MM.1S (cell line): ENCODE results near the gene SLC25A41.

Source experiments
- DNase-seq: peaks from one replicate; pipeline ENCODE4 v3.0.0-alpha.2; 2015
- H2AFZ ChIP-seq: fragments of 300-600 bp; sonication (generic); 2 replicates; pipeline ENCODE4 v1.6.0; 2016; ENCODE audit warnings: antibody characterized with exemption, low read length
- H3F3A ChIP-seq: fragments of 300-600 bp; sonication (generic); 2 replicates; pipeline ENCODE4 v1.6.1; 2016; ENCODE audit warnings: mild to moderate bottlenecking, antibody characterized with exemption, low read length, moderate library complexity, mixed read lengths; ENCODE audit not compliant: insufficient read depth
- H3K27ac ChIP-seq: fragments of 300-600 bp; sonication (generic); 2 replicates; pipeline ENCODE4 v1.5.1; 2016; ENCODE audit warnings: mild to moderate bottlenecking, low read length
- H3K27me3 ChIP-seq: fragments of 300-600 bp; sonication (generic); replicated peaks from 2 replicates; pipeline ENCODE4 v1.6.0; 2016; ENCODE audit warnings: low read length; ENCODE audit not compliant: insufficient read depth
- H3K36me3 ChIP-seq: fragments of 300-600 bp; sonication (generic); replicated peaks from 2 replicates; pipeline ENCODE4 v1.6.1; 2016; ENCODE audit warnings: mild to moderate bottlenecking, low read length, mixed read lengths; ENCODE audit not compliant: insufficient read depth
- H3K4me1 ChIP-seq: fragments of 300-600 bp; sonication (generic); 2 replicates; pipeline ENCODE4 v1.6.1; 2016; ENCODE audit warnings: low read length, mixed read lengths
- H3K4me2 ChIP-seq: fragments of 300-600 bp; sonication (generic); 2 replicates; pipeline ENCODE4 v1.6.0; 2016; ENCODE audit warnings: low read depth, low read length
- H3K4me3 ChIP-seq: fragments of 300-600 bp; sonication (generic); 2 replicates; pipeline ENCODE4 v1.5.1; 2016; ENCODE audit warnings: low read length, mixed read lengths
- H3K79me2 ChIP-seq: fragments of 300-600 bp; sonication (generic); 2 replicates; pipeline ENCODE4 v1.6.1; 2016; ENCODE audit warnings: mixed run types, low read length, mixed read lengths
- H3K9ac ChIP-seq: fragments of 300-600 bp; sonication (generic); 2 replicates; pipeline ENCODE4 v1.6.1; 2016; ENCODE audit warnings: low read length, mixed read lengths
- H3K9me2 ChIP-seq: fragments of 300-600 bp; sonication (generic); replicated peaks from 2 replicates; pipeline ENCODE4 v1.6.1; 2016; ENCODE audit warnings: mild to moderate bottlenecking, low read length, mixed read lengths; ENCODE audit not compliant: insufficient read depth
- H3K9me3 ChIP-seq: fragments of 300-600 bp; sonication (generic); replicated peaks from 2 replicates; pipeline ENCODE4 v1.6.1; 2016; ENCODE audit warnings: mild to moderate bottlenecking, low read length, mixed read lengths; ENCODE audit not compliant: insufficient read depth
- H4K20me1 ChIP-seq: fragments of 300-600 bp; sonication (generic); 2 replicates; pipeline ENCODE4 v1.6.1; 2016; ENCODE audit warnings: mild to moderate bottlenecking, low read length, moderate library complexity, mixed read lengths; ENCODE audit not compliant: insufficient read depth
- EZH2 ChIP-seq: fragments of 300-600 bp; sonication (generic); optimal IDR thresholded peaks from 2 replicates; pipeline ENCODE3; 2017; ENCODE audit warnings: low read depth, mild to moderate bottlenecking, antibody characterized with exemption, low read length, mixed read lengths
- EZH2phosphoT487 ChIP-seq: fragments of 300-600 bp; sonication (generic); IDR thresholded peaks from 2 replicates; pipeline ENCODE4 v1.6.1; 2018; ENCODE audit warnings: antibody characterized with exemption, low read length
- TF ChIP-seq, protein P1 (sequence below): fragments of 300-600 bp; sonication (generic); IDR thresholded peaks from 2 replicates; pipeline ENCODE4 v1.5.1; 2016; ENCODE audit warnings: antibody characterized with exemption, low read length, mixed read lengths

Gene SLC25A41

DNA sequence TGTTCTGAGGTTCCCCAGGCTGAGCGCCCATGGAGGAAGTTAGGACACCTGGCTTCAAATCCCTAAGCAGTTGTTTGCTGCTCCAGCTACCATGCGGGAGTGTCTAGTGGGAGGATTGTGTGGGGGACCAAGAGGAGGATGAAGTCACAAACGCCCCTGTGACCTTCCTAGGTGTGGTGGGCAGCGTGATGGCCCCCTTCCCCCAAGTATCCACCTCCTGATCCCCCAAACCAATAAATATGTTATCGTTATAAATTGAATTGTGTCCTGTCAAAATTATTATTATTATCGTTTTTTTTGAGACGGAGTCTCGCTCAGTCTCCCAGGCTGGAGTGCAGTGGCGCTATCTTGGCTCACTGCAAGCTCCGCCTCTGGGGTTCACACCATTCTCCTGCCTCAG is at the start of gene SLC25A41:
SLC25A41 (minus strand) TSS at position 101 of the 400 bp plus-strand sequence; CDS start at position 31, 70 bp downstream.
- Histone ChIP-seq H3K4me1 (no peaks in the 10 kb centered on the region), H3K9ac (no peak within 1 kb of the TSS), H3K79me2 (no peaks in the 10 kb centered on the region), H3K4me3 (no peak within 1 kb of the TSS), H3K27me3 (peaks cover 18% of the 10 kb centered on the region; the same call in 1 of the 2 replicates), H3K27ac (no peak within 1 kb of the TSS), H3K36me3 (no peaks in the 10 kb centered on the region), H3K9me3 (no peaks in the 10 kb centered on the region), H2AFZ (no peak within 1 kb of the TSS), H3K9me2 (no peaks in the 10 kb centered on the region), H3K4me2 (no peak within 1 kb of the TSS), H3F3A (no peaks in the 10 kb centered on the region), H4K20me1 (no peaks in the 10 kb centered on the region)
- no peak for DNase-seq
- TF ChIP-seq EZH2 (no peak), EZH2phosphoT487 (no peak)
- TF ChIP-seq, protein P1, sequence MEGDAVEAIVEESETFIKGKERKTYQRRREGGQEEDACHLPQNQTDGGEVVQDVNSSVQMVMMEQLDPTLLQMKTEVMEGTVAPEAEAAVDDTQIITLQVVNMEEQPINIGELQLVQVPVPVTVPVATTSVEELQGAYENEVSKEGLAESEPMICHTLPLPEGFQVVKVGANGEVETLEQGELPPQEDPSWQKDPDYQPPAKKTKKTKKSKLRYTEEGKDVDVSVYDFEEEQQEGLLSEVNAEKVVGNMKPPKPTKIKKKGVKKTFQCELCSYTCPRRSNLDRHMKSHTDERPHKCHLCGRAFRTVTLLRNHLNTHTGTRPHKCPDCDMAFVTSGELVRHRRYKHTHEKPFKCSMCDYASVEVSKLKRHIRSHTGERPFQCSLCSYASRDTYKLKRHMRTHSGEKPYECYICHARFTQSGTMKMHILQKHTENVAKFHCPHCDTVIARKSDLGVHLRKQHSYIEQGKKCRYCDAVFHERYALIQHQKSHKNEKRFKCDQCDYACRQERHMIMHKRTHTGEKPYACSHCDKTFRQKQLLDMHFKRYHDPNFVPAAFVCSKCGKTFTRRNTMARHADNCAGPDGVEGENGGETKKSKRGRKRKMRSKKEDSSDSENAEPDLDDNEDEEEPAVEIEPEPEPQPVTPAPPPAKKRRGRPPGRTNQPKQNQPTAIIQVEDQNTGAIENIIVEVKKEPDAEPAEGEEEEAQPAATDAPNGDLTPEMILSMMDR, result no peak

DNA sequence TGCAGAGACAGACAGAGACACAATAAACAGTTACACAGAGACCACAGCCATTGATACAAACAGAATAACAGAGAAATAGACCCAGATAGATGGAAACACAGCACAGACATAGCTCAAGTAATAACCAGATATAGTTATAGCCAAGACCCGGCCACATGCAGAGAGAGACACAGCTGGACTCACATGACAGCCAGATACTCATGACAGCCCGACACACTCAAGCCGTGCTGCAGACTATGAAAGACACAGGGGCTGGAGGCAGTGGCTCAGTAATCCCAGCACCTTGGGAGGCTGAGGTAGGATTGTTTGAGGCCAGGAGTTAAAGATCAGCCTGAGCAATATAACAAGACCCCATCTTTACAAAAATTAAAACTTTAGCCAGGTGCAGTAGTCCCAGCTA is 49.7 kb upstream of the SLC25A41 start:
- Histone ChIP-seq H3K79me2 (0 out of 2 replicates have a peak, but pooled peaks cover 4% of the 10 kb centered on the region), H3K9me2 (no peaks in the 10 kb centered on the region), H4K20me1 (no peaks in the 10 kb centered on the region), H3F3A (no peaks in the 10 kb centered on the region), H3K4me2 (no peak overlapping the region), H3K4me3 (no peak overlapping the region), H3K27ac (no peak overlapping the region), H3K4me1 (peaks cover 11% of the 10 kb centered on the region), H3K36me3 (no peaks in the 10 kb centered on the region), H3K27me3 (0 out of 2 replicates have a peak, but pooled peaks cover 3% of the 10 kb centered on the region), H2AFZ (no peak overlapping the region), H3K9ac (no peak overlapping the region), H3K9me3 (no peaks in the 10 kb centered on the region)
- TF ChIP-seq EZH2, result no peak
- TF ChIP-seq EZH2phosphoT487, result no peak
- TF ChIP-seq, protein P1, result no peak
- no peak for DNase-seq

DNA sequence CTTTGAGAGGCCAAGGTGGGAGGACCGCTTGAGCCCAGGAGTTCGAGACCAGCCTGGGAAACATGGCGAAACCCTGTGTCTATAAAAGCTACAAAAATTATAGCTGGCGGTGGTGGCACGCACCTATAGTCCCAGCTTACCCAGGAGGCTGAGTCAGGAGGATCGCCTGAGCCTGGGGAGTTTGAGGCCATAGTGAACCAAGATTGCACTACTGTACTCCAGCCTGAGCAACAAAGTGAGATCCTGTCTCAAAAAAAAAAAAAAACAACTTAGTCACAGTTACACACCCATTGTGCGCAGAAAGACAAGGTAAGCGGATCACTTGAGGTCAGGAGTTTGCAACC is 48.8 kb upstream of the SLC25A41 start:
- Histone ChIP-seq H3K9me3 (no peaks in the 10 kb centered on the region), H3K79me2 (0 out of 2 replicates have a peak, but pooled peaks cover 4% of the 10 kb centered on the region), H4K20me1 (no peaks in the 10 kb centered on the region), H3K27ac (no peak overlapping the region), H3K27me3 (0 out of 2 replicates have a peak, but pooled peaks cover 1% of the 10 kb centered on the region), H3K4me1 (peaks cover 11% of the 10 kb centered on the region), H3K4me3 (no peak overlapping the region), H3F3A (no peaks in the 10 kb centered on the region), H3K4me2 (peak overlapping the region; percentile 83), H3K9me2 (no peaks in the 10 kb centered on the region), H3K36me3 (no peaks in the 10 kb centered on the region), H3K9ac (peak overlapping the region; percentile 82; the same call in 1 of the 2 replicates), H2AFZ (peak overlapping the region; percentile 93)
- TF ChIP-seq EZH2 (no peak), EZH2phosphoT487 (no peak)
- TF ChIP-seq, protein P1, result no peak
- no peak for DNase-seq
